HepG2 (cell line): Measurements from ENCODE around the gene LST1. TPM values are rescaled to one million over a fixed set of nuclear protein-coding genes. Genes with fewer than 3 reads are reported as not detected.
A peak's percentile ranks its signal among the peaks of the same experiment; 100 is the strongest.

Experiments used
- ATF1 ChIP-seq: IDR thresholded peaks from 2 replicates; pipeline ENCODE4 v1.6.1; 2016; ENCODE audit warnings: mild to moderate bottlenecking, control low read depth
- ATF2 ChIP-seq: sonication (generic); formaldehyde crosslinking; IDR thresholded peaks from 2 replicates; pipeline ENCODE4 v1.4.0; 2020; ENCODE audit warnings: missing genetic modification reagents
- CCAR2 ChIP-seq: fragments of 200-400 bp; formaldehyde crosslinking; optimal IDR thresholded peaks from 2 replicates; pipeline ENCODE3; 2018; ENCODE audit warnings: low read depth, mild to moderate bottlenecking, low read length, moderate library complexity
- GMEB2 ChIP-seq: IDR thresholded peaks from 2 replicates; pipeline ENCODE4 v1.6.1; 2016; ENCODE audit warnings: missing biosample characterization, missing genetic modification reagents, low read depth
- HIC2 ChIP-seq: sonication (generic); formaldehyde crosslinking; IDR thresholded peaks from 2 replicates; pipeline ENCODE4 v1.9.0; 2022; ENCODE audit warnings: low read depth, missing genetic modification reagents
- JUND ChIP-seq: sonication (generic); formaldehyde crosslinking; IDR thresholded peaks from 2 replicates; pipeline ENCODE4 v1.8.0; 2022; ENCODE audit warnings: mild to moderate bottlenecking, missing genetic modification reagents
- KDM1A ChIP-seq: IDR thresholded peaks from 2 replicates; pipeline ENCODE4 v1.6.1; 2016; ENCODE audit warnings: missing compliant biosample characterization
- MTF2 ChIP-seq: sonication (generic); formaldehyde crosslinking; IDR thresholded peaks from 2 replicates; pipeline ENCODE4 v1.5.0; 2020; ENCODE audit warnings: missing genetic modification reagents, borderline replicate concordance
- NCOA1 ChIP-seq: sonication (generic); formaldehyde crosslinking; IDR thresholded peaks from 2 replicates; pipeline ENCODE4 v1.9.0; 2021; ENCODE audit warnings: missing genetic modification reagents
- POLR2G ChIP-seq: fragments of 200-400 bp; formaldehyde crosslinking; IDR thresholded peaks from 2 replicates; pipeline ENCODE4 v1.6.1; 2018; ENCODE audit warnings: mild to moderate bottlenecking, low read depth, low read length, moderate library complexity
- PRPF4 ChIP-seq: fragments of 200-400 bp; formaldehyde crosslinking; IDR thresholded peaks from 2 replicates; pipeline ENCODE4 v1.6.1; 2016; ENCODE audit warnings: low read length, low read depth; ENCODE audit not compliant: poor library complexity, severe bottlenecking
- ZBTB26 ChIP-seq: IDR thresholded peaks from 2 replicates; pipeline ENCODE4 v1.6.1; 2016; ENCODE audit warnings: missing compliant biosample characterization, missing genetic modification reagents, borderline replicate concordance
- ZBTB3 ChIP-seq: sonication (generic); formaldehyde crosslinking; IDR thresholded peaks from 2 replicates; pipeline ENCODE4 v1.4.0; 2020; ENCODE audit warnings: low read depth, mild to moderate bottlenecking, moderate library complexity, missing genetic modification reagents, borderline replicate concordance
- ZNF512B ChIP-seq: sonication (generic); formaldehyde crosslinking; IDR thresholded peaks from 2 replicates; pipeline ENCODE4 v1.5.1; 2020; ENCODE audit warnings: missing genetic modification reagents, mild to moderate bottlenecking, borderline replicate concordance
- ZNF574 ChIP-seq: sonication (generic); formaldehyde crosslinking; IDR thresholded peaks from 2 replicates; pipeline ENCODE4 v1.4.0; 2020; ENCODE audit warnings: missing genetic modification reagents
- ZNF629 ChIP-seq: sonication (generic); formaldehyde crosslinking; conservative IDR thresholded peaks from 2 replicates; pipeline ENCODE4 v1.5.0; 2020; ENCODE audit warnings: missing genetic modification reagents
- polyA plus RNA-seq, 8 experiments: library from polyadenylated mRNA; depleted of rRNA in 3 of 8; stranded (reverse) in 7 of 8; unstranded in 1 of 8; fragments of >200 nt; fragmentation: Illumina TruSeq in 4 of 8; extraction: Trizol in 4 of 8; gene quantifications; 2 replicates each; pipeline versions ENCODE4 v1.2.1 to v1.2.3, GENCODE V29; 2011 to 2016; ENCODE audit warnings: low read depth in 4 of 8, missing spikeins in 1 of 8, mixed read lengths in 1 of 8; ENCODE audit not compliant: insufficient read depth in 1 of 8
- total RNA-seq, 5 experiments: library from RNA; depleted of rRNA; stranded (reverse); fragments of >200 nt; fragmentation: Illumina TruSeq; extraction: Trizol; gene quantifications; 2 replicates each; pipeline ENCODE4 v1.2.3, GENCODE V29; 2016; ENCODE audit warnings: low read depth in 1 of 5

LST1 gene
- total and polyA plus RNA-seq, 2 of the 13 experiments (the other 11 are each of a cell fraction or from before 2014, with no cell fraction given): not detected

GRCh38 chr6:31619805-31620585 lies 33.9 kb downstream of the LST1 start (continued):
- TF ChIP-seq ZNF512B (CRISPR knock-in tag) (no peak), PRPF4 (no peak), ZBTB26 (peak; percentile 84; the same call in 1 of the 2 replicates), ZNF629 (CRISPR knock-in tag) (0 out of 2 replicates have a peak, but pooled peaks have one; percentile 10), POLR2G (peak; percentile 89), JUND (CRISPR knock-in tag) (no peak), ATF2 (CRISPR knock-in tag) (peak; percentile 59; the same call in 1 of the 2 replicates), NCOA1 (CRISPR knock-in tag) (0 out of 2 replicates have a peak, but pooled peaks have one; percentile 5), ZBTB3 (CRISPR knock-in tag) (0 out of 2 replicates have a peak, but pooled peaks have one; percentile 23), ATF1 (peak; percentile 92), CCAR2 (no peak), GMEB2 (CRISPR knock-in tag) (peak; percentile 84), MTF2 (no peak), KDM1A (CRISPR knock-in tag) (no peak), ZNF574 (CRISPR knock-in tag) (peak; percentile 58; the same call in 1 of the 2 replicates), HIC2 (CRISPR knock-in tag) (0 out of 2 replicates have a peak, but pooled peaks have one; percentile 55)
